Measurements from ENCODE around the gene MAST4. TPM values are rescaled to one million over a fixed set of nuclear protein-coding genes. Genes with fewer than 3 reads are reported as not detected.

MAST4 gene
- total and polyA plus RNA-seq, 2 of the 13 experiments (the other 11 are each of a cell fraction or from before 2014, with no cell fraction given) = 3.4 to 3.7 TPM

DNA sequence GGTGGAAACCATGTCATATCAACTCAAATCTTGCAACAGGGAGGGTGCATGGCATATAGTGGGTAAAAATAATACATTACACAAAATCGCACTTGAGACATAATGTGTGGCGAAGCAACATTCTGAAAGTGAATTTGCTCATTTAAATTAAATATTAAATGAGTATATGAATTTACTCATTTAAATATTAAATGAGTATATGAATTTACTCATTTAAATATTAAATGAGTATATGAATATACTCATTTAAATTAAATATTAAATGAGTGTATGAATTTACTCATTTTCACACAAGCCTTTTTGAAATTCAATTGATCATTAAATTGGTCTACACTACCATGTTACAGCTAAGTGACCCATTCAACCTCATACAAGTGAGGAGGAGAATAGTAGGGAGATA lies 10.5 kb downstream of the MAST4 start:
- Histone ChIP-seq H3K9ac (ENCODE audit: insufficient read depth, low read depth, low read length) (no peak overlapping the region), H3K9me3 (ENCODE audit: low read length) (no peaks in the 10 kb centered on the region), H3K4me1 (ENCODE audit: insufficient read depth, low read length) (no peaks in the 10 kb centered on the region), H3K4me3 (replicated peaks in 1 of 3; ENCODE audit: insufficient read depth in 1 of 3, low read depth in 2 of 3, low read length in 3 of 3) (no peak overlapping the region), H3K79me2 (ENCODE audit: insufficient read depth, low read length) (no peaks in the 10 kb centered on the region), H4K20me1 (ENCODE audit: insufficient read depth, low read length) (no peaks in the 10 kb centered on the region), H3K27ac (ENCODE audit: extremely low read length, insufficient read depth, low read length) (no peak overlapping the region), H3K27me3 (ENCODE audit: control insufficient read depth in 1 of 2, insufficient read depth in 2 of 2, low read length in 2 of 2) (no peaks in the 10 kb centered on the region), H2AFZ (ENCODE audit: low read length) (no peak overlapping the region), H3K4me2 (ENCODE audit: low read depth, low read length) (no peak overlapping the region), H3K36me3 (replicated peaks in 1 of 2; ENCODE audit: control insufficient read depth in 1 of 2, insufficient read depth in 2 of 2, low read length in 2 of 2) (no peaks in the 10 kb centered on the region)
- BruUV-seq (replicated peaks) = no TSS peak
- ATAC-seq (no peak), DNase-seq (ENCODE audit: low spot score) (no peak), FAIRE-seq (no peak)
- TF ChIP-seq STAG1 (CRISPR knock-in tag; IDR thresholded peaks at IDR 0.05) (no peak), TOPORS (CRISPR knock-in tag; IDR thresholded peaks at IDR 0.05) (no peak), NFE2 (CRISPR knock-in tag; IDR thresholded peaks at IDR 0.05) (no peak), KDM5B (CRISPR knock-in tag; IDR thresholded peaks at IDR 0.05; ENCODE audit: borderline replicate concordance) (no peak)
- CTCF ChIA-PET (ENCODE audit: low intra/inter-chr PET ratio, low total read pairs) = no interaction called here
- in situ Hi-C loops (cut with HindIII; ENCODE audit: extremely low pct_ligation_motif_present, low pct_unique_long_range_greater_than_20kb) = no loop called here
- POLR2A ChIA-PET = no interaction called here
- intact Hi-C loops (cut with micrococcal nuclease; ENCODE audit: unreplicated experiment) = no loop called here
- 27% methylated on average over 2 of the region's 2 CpGs for WGBS (ENCODE audit: low lambda C conversion rate)

DNA sequence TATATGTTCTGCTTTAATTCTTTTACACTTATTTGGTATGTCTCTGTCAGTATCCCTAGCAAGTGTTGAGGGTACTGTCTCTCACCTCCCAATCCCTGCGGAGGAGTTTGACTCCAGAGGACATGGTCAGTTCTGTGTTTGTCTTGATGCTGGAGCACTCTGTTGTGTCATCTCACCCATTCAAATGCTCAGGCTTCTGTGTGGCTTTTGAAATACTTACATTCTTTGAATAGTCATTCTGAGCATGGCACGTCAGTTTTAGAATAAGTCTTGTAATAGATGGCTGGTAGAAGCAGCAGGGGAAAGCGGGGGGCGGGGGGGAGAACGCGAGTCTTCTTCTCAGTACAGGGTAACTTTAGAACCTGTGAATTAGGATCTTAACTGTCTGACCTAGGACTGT lies 12.3 kb downstream of the MAST4 start:
- no peaks in the 10 kb centered on the region for H3K9me3 ChIP-seq (ENCODE audit: low read length)
- H3K27me3 ChIP-seq (ENCODE audit: control insufficient read depth in 1 of 2, insufficient read depth in 2 of 2, low read length in 2 of 2) = no peaks in the 10 kb centered on the region
- H3K4me1 ChIP-seq (ENCODE audit: insufficient read depth, low read length) = no peaks in the 10 kb centered on the region
- no peak for ATAC-seq
- no peak overlapping the region for H2AFZ ChIP-seq (ENCODE audit: low read length)
- intact Hi-C loops (cut with micrococcal nuclease; ENCODE audit: unreplicated experiment) = no loop called here
- H3K79me2 ChIP-seq (ENCODE audit: insufficient read depth, low read length) = no peaks in the 10 kb centered on the region
- H3K4me3 ChIP-seq (replicated peaks in 1 of 3; ENCODE audit: insufficient read depth in 1 of 3, low read depth in 2 of 3, low read length in 3 of 3) = no peak overlapping the region
- no peaks in the 10 kb centered on the region for H3K36me3 ChIP-seq (replicated peaks in 1 of 2; ENCODE audit: control insufficient read depth in 1 of 2, insufficient read depth in 2 of 2, low read length in 2 of 2)
- TF ChIP-seq SP4 (CRISPR knock-in tag; IDR thresholded peaks at IDR 0.05) (no peak), ETV5 (CRISPR knock-in tag; IDR thresholded peaks at IDR 0.05; ENCODE audit: borderline replicate concordance) (no peak), REPIN1 (CRISPR knock-in tag; IDR thresholded peaks at IDR 0.05; ENCODE audit: borderline replicate concordance, low read depth) (no peak), MED8 (CRISPR knock-in tag; IDR thresholded peaks at IDR 0.05; ENCODE audit: insufficient replicate concordance) (no peak), ZNF782 (CRISPR knock-in tag; IDR thresholded peaks at IDR 0.05; ENCODE audit: borderline replicate concordance) (no peak), POLR2G (IDR thresholded peaks at IDR 0.05; ENCODE audit: low read depth, low read length) (no peak), ZNF607 (CRISPR knock-in tag; IDR thresholded peaks at IDR 0.05; ENCODE audit: borderline replicate concordance) (no peak), ARNT2 (CRISPR knock-in tag; IDR thresholded peaks at IDR 0.05; ENCODE audit: low read depth) (no peak), ZNF841 (CRISPR knock-in tag; IDR thresholded peaks at IDR 0.05; ENCODE audit: borderline replicate concordance) (no peak), PHF5A (CRISPR knock-in tag; IDR thresholded peaks at IDR 0.05; ENCODE audit: low read depth, unreplicated experiment) (no peak), NFE2L2 (IDR thresholded peaks at IDR 0.05; ENCODE audit: low read length) (no peak), TARDBP (CRISPR knock-in tag; IDR thresholded peaks at IDR 0.05) (no peak), ZNF331 (CRISPR knock-in tag; IDR thresholded peaks at IDR 0.05) (no peak), MIER3 (CRISPR knock-in tag; IDR thresholded peaks at IDR 0.05; ENCODE audit: borderline replicate concordance) (no peak)
- TF ChIP-seq, protein P1, sequence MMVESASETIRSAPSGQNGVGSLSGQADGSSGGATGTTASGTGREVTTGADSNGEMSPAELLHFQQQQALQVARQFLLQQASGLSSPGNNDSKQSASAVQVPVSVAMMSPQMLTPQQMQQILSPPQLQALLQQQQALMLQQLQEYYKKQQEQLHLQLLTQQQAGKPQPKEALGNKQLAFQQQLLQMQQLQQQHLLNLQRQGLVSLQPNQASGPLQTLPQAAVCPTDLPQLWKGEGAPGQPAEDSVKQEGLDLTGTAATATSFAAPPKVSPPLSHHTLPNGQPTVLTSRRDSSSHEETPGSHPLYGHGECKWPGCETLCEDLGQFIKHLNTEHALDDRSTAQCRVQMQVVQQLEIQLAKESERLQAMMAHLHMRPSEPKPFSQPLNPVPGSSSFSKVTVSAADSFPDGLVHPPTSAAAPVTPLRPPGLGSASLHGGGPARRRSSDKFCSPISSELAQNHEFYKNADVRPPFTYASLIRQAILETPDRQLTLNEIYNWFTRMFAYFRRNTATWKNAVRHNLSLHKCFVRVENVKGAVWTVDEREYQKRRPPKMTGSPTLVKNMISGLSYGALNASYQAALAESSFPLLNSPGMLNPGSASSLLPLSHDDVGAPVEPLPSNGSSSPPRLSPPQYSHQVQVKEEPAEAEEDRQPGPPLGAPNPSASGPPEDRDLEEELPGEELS (CRISPR knock-in tag; IDR thresholded peaks at IDR 0.05) = no peak
- POLR2A ChIA-PET = no interaction called here
- DNase-seq (ENCODE audit: low spot score) = no peak
- no peak overlapping the region for H3K27ac ChIP-seq (ENCODE audit: extremely low read length, insufficient read depth, low read length)
- CTCF ChIA-PET (ENCODE audit: low intra/inter-chr PET ratio, low total read pairs) = no interaction called here
- no peak for FAIRE-seq
- no peaks in the 10 kb centered on the region for H4K20me1 ChIP-seq (ENCODE audit: insufficient read depth, low read length)
- no TSS peak for BruUV-seq (replicated peaks)
- no peak overlapping the region for H3K4me2 ChIP-seq (ENCODE audit: low read depth, low read length)
- WGBS (ENCODE audit: low lambda C conversion rate) = 20% methylated on average over 6 of the region's 6 CpGs
- H3K9ac ChIP-seq (ENCODE audit: insufficient read depth, low read depth, low read length) = no peak overlapping the region
- in situ Hi-C loops (cut with HindIII; ENCODE audit: extremely low pct_ligation_motif_present, low pct_unique_long_range_greater_than_20kb) = no loop called here

Measured in HepG2 (cell line).